Panc1 (cell line): ENCODE data around the gene KLHL35. TPM values are rescaled to one million over a fixed set of nuclear protein-coding genes. Genes with fewer than 3 reads are reported as not detected.

ENCODE experiments used
- ATAC-seq: fragments of 200-7000 bp; cut with Tn5 transposase; 2 replicates; pipeline ENCODE4 v1.9.1; 2020; ENCODE audit warnings: mild to moderate bottlenecking, moderate library complexity
- BruUV-seq: library from RNA; stranded (reverse); fragments of 400-500 nt; replicated peaks from 2 replicates; lab custom pipeline; 2021; lab: Mats Ljungman, UMichigan
- CTCF ChIA-PET: fragments of 300-600 bp; sonication (Branson Sonifier 250); formaldehyde crosslinking; loops from one replicate; lab custom pipeline; 2022; ENCODE audit warnings: antibody characterized with exemption; lab: Charles Lee
- POLR2A ChIA-PET: fragments of 300-600 bp; sonication (Branson Sonifier 250); formaldehyde crosslinking; loops from one replicate; lab custom pipeline; 2022; ENCODE audit warnings: antibody characterized with exemption; lab: Charles Lee
- DNase-seq: peaks from one replicate; pipeline ENCODE4 v3.0.0-alpha.2; 2010; ENCODE audit warnings: low read depth, low spot score
- H3K27ac ChIP-seq: 2 replicates; pipeline ENCODE4 v1.5.1; 2011; ENCODE audit warnings: mild to moderate bottlenecking, low read length, inconsistent platforms
- H3K27me3 ChIP-seq: fragments of 200-500 bp; sonication (Bioruptor generic); 2 replicates; pipeline ENCODE4 v1.6.0; 2014; ENCODE audit warnings: low read length, inconsistent platforms; ENCODE audit not compliant: control insufficient read depth, insufficient read depth
- H3K36me3 ChIP-seq: fragments of 200-500 bp; sonication (Bioruptor generic); 2 replicates; pipeline ENCODE4 v1.5.1; 2014; ENCODE audit warnings: inconsistent platforms, mild to moderate bottlenecking, low read length, moderate library complexity; ENCODE audit not compliant: control insufficient read depth, insufficient read depth
- H3K4me1 ChIP-seq: 2 replicates; pipeline ENCODE4 v1.5.1; 2011; ENCODE audit warnings: inconsistent platforms, mild to moderate bottlenecking, low read length, moderate library complexity; ENCODE audit not compliant: control insufficient read depth, insufficient read depth
- H3K4me3 ChIP-seq, 2 experiments: 2 replicates each; pipeline ENCODE4 v1.5.1; 2011 to 2012; ENCODE audit warnings: low read depth in 2 of 2, low read length in 2 of 2, mild to moderate bottlenecking in 2 of 2, inconsistent platforms in 1 of 2, moderate library complexity in 1 of 2
- H3K9me3 ChIP-seq: fragments of 200-500 bp; sonication (Bioruptor generic); 2 replicates; pipeline ENCODE4 v1.5.1; 2014; ENCODE audit warnings: low read depth, mild to moderate bottlenecking, inconsistent platforms, low read length, moderate library complexity; ENCODE audit not compliant: control insufficient read depth, insufficient read depth
- POLR2AphosphoS5 ChIP-seq: IDR thresholded peaks from 2 replicates; pipeline ENCODE4 v1.6.1; 2012; ENCODE audit warnings: mild to moderate bottlenecking, low read depth, low read length, moderate library complexity
- SIN3A ChIP-seq: IDR thresholded peaks from 2 replicates; pipeline ENCODE4 v1.6.1; 2012; ENCODE audit warnings: low read depth, mild to moderate bottlenecking, low read length, moderate library complexity, borderline replicate concordance; ENCODE audit not compliant: insufficient read depth
- TCF7L2 ChIP-seq: IDR thresholded peaks from 2 replicates; pipeline ENCODE4 v1.6.1; 2011; ENCODE audit warnings: mild to moderate bottlenecking, low read depth, low read length, inconsistent platforms
- in situ Hi-C: cut with HindIII; loops from 2 replicates; pipeline ENCODE4 v1.10.0; 2016; ENCODE audit warnings: low sequenced_read_pairs, low pct_unique_long_range_greater_than_20kb
- intact Hi-C: fragments of 100-400 bp; cut with micrococcal nuclease; formaldehyde crosslinking; loops from one replicate; pipeline ENCODE4 v1.10.0; 2022; ENCODE audit not compliant: unreplicated experiment
- total RNA-seq: library from RNA; stranded (reverse); gene quantifications from one replicate; pipeline ENCODE4 v1.2.1, GENCODE V29; 2021; ENCODE audit not compliant: unreplicated experiment
- TF ChIP-seq, protein P1 (sequence below), 2 experiments: IDR thresholded peaks; 2 replicates each; pipeline ENCODE4 v1.6.1; 2011 to 2012; ENCODE audit warnings: low read depth in 2 of 2, control low read depth in 1 of 2, low read length in 1 of 2, mild to moderate bottlenecking in 1 of 2, moderate library complexity in 1 of 2; ENCODE audit not compliant: insufficient read depth in 1 of 2
- TF ChIP-seq, protein P2 (sequence below): fragments of 450-650 bp; IDR thresholded peaks from 2 replicates; pipeline ENCODE4 v1.5.1; 2017; ENCODE audit warnings: mild to moderate bottlenecking

KLHL35 gene
- total RNA-seq, 1 experiment from 2014 or later: 10.9 TPM

GRCh38 chr11:75439495-75440120 lies 6.6 kb upstream of the KLHL35 start:
- H3K27me3 ChIP-seq: no peaks in the 10 kb centered on the region; the same call in 1 of the 2 replicates
- ChIA-PET POLR2A (no interaction called here), CTCF (interaction anchor here (1.3 kb wide), 1 partner anchor 9 kb away, joined by 5 read pairs; no protein-coding TSS in a partner anchor)
- intact Hi-C loops: no loop called here
- H3K36me3 ChIP-seq: no peaks in the 10 kb centered on the region
- no peak overlapping the region for H3K27ac ChIP-seq
- in situ Hi-C loops: no loop called here
- BruUV-seq: no TSS peak
- H3K9me3 ChIP-seq: no peaks in the 10 kb centered on the region
- no peak overlapping the region for H3K4me3 ChIP-seq
- peak; percentile 32; the same call in 1 of the 2 replicates for ATAC-seq
- TF ChIP-seq, protein P1, sequence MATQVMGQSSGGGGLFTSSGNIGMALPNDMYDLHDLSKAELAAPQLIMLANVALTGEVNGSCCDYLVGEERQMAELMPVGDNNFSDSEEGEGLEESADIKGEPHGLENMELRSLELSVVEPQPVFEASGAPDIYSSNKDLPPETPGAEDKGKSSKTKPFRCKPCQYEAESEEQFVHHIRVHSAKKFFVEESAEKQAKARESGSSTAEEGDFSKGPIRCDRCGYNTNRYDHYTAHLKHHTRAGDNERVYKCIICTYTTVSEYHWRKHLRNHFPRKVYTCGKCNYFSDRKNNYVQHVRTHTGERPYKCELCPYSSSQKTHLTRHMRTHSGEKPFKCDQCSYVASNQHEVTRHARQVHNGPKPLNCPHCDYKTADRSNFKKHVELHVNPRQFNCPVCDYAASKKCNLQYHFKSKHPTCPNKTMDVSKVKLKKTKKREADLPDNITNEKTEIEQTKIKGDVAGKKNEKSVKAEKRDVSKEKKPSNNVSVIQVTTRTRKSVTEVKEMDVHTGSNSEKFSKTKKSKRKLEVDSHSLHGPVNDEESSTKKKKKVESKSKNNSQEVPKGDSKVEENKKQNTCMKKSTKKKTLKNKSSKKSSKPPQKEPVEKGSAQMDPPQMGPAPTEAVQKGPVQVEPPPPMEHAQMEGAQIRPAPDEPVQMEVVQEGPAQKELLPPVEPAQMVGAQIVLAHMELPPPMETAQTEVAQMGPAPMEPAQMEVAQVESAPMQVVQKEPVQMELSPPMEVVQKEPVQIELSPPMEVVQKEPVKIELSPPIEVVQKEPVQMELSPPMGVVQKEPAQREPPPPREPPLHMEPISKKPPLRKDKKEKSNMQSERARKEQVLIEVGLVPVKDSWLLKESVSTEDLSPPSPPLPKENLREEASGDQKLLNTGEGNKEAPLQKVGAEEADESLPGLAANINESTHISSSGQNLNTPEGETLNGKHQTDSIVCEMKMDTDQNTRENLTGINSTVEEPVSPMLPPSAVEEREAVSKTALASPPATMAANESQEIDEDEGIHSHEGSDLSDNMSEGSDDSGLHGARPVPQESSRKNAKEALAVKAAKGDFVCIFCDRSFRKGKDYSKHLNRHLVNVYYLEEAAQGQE (IDR thresholded peaks at IDR 0.05; ENCODE audit: insufficient read depth in 1 of 2, low read depth in 2 of 2, low read length in 1 of 2): no peak
- TF ChIP-seq POLR2AphosphoS5: no peak
- TF ChIP-seq, protein P2, sequence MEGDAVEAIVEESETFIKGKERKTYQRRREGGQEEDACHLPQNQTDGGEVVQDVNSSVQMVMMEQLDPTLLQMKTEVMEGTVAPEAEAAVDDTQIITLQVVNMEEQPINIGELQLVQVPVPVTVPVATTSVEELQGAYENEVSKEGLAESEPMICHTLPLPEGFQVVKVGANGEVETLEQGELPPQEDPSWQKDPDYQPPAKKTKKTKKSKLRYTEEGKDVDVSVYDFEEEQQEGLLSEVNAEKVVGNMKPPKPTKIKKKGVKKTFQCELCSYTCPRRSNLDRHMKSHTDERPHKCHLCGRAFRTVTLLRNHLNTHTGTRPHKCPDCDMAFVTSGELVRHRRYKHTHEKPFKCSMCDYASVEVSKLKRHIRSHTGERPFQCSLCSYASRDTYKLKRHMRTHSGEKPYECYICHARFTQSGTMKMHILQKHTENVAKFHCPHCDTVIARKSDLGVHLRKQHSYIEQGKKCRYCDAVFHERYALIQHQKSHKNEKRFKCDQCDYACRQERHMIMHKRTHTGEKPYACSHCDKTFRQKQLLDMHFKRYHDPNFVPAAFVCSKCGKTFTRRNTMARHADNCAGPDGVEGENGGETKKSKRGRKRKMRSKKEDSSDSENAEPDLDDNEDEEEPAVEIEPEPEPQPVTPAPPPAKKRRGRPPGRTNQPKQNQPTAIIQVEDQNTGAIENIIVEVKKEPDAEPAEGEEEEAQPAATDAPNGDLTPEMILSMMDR: no peak
- TF ChIP-seq TCF7L2: no peak
- no peak for TF ChIP-seq SIN3A
- no peak for DNase-seq
- H3K4me1 ChIP-seq: no peaks in the 10 kb centered on the region

DNA sequence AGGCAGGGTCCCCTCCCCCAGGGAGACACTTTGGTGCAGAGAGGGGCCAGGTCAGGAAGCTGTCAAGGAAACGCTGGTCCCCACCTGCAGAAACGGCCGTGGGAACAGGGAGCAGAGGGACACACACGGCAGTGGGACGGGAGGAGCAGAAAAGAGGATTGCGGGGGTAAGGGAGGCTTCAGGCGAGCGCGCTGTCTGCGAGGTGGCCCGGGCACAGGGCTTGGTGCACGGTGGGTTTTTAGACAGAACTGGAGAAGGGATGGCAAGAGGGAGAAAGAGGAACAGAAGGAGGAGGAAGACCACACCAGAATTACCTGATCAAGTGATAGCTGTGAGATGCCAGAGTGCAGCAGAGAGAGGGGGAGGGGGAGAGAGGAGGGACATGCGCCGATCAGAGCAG lies 6.0 kb upstream of the KLHL35 start:
- CTCF ChIA-PET: interaction anchor here (1.3 kb wide), 1 partner anchor 9 kb away, joined by 5 read pairs; no protein-coding TSS in a partner anchor
- no peak overlapping the region for H3K4me3 ChIP-seq
- in situ Hi-C loops: no loop called here
- DNase-seq: no peak
- BruUV-seq: no TSS peak
- no peaks in the 10 kb centered on the region for H3K4me1 ChIP-seq
- no peak for TF ChIP-seq POLR2AphosphoS5
- TF ChIP-seq, protein P2: no peak
- TF ChIP-seq SIN3A: no peak
- TF ChIP-seq TCF7L2: no peak
- TF ChIP-seq, protein P1 (IDR thresholded peaks at IDR 0.05; ENCODE audit: insufficient read depth in 1 of 2, low read depth in 2 of 2, low read length in 1 of 2): no peak
- H3K9me3 ChIP-seq: no peaks in the 10 kb centered on the region
- intact Hi-C loops: no loop called here
- no peaks in the 10 kb centered on the region for H3K36me3 ChIP-seq
- no peak for ATAC-seq
- H3K27ac ChIP-seq: no peak overlapping the region
- no peaks in the 10 kb centered on the region; the same call in 1 of the 2 replicates for H3K27me3 ChIP-seq
- POLR2A ChIA-PET: no interaction called here
